NCI-H146 (cell line): ENCODE results near the gene OR8B12.
"Not testable (repeated sequence)": the region's sequence is repeated elsewhere in the genome, so short reads cannot be mapped to it uniquely, and the experiment has no call there.

Experiments
- DNase-seq: peaks from one replicate; lab custom pipeline; 2025; lab: John Stamatoyannopoulos, UW

Gene OR8B12

DNA sequence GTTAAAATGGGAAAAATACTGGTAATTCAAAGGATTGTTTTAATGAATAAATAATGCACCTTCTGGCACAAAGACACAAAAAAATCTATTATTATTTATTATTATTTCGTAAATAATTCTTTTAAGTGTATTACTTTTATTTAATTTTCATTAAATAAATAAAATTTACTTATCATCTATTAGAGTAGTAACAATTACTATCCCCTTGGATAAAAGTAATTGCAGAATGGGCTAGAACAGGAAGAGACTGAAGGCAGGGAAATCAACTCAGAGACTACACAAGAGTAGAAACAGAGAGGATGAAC, 23.0 kb downstream of the OR8B12 start:
- no peak for DNase-seq

DNA sequence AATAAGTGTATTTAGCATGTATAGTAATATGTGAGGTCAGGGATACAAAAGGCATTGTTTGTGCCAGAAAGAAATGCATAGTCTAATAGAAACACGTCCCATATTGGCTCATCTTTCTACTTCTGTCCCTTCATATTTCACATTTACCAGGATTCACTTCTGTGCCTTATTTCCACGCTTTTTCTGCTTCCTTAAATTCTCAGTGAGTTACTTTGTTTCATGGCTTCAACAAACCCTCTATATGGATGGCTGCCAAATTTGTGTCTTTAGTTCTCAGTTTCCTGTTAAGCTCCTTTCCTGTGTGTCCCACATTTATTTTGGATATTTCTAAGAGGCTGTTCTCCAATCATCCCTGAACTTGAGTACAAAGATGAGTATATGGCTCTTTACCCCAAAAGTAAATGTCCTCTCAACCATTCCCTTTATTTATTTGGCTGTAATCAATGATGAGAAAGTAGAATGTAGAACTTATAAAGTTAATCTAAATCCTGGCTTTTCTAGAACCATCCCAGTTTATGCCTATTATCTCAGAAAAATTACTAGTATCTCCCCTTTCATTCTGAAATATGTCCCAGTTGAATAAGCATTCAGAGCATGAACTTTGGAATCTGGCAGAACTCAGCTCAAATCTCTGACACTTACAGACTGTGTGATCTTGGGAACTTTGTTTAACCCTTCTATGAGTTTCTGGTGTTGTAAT, 23.5 kb downstream of the OR8B12 start:
- no peak for DNase-seq

DNA sequence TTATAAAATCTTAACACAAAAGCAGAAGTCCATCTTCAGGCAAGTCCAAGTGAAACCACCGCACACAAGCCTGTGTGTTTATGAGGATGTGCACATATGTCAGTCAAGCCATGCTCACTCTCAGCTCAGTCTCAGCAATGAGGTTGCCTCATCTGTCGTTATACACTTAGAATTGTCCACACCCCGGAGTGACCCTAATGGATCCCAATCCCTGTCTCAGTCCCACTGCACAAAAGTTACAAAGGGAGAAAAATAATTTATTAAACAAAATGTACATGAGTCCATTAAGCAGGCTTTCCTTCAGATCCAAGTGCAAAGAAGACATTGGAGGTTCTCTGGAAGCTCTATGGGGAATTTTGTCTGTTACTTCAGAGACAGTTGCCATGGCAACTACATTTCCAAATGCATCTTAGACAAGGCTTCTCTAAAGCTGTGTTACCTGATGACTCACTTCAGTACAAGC, 24.4 kb downstream of the OR8B12 start:
- no peak for DNase-seq

DNA sequence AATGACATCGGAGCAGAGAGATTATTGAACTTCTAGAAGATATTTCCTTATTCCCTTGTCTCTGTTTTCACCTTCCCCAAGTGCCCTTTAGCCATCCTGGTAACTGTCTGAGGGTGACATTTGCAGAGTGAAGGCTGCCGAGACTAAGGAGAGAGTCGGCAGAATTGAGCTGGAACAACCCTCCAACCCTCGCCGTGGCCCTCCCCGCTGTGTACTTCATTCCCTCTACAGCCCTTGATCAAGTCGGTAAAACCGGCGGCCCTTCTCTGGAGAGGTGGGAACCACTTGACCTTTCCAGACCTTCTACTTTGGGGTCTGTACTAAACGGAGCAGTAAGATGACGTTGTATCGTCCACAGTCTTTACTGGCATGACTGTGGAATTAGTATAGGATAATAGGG, 26.1 kb downstream of the OR8B12 start:
- DNase-seq, result no peak

DNA sequence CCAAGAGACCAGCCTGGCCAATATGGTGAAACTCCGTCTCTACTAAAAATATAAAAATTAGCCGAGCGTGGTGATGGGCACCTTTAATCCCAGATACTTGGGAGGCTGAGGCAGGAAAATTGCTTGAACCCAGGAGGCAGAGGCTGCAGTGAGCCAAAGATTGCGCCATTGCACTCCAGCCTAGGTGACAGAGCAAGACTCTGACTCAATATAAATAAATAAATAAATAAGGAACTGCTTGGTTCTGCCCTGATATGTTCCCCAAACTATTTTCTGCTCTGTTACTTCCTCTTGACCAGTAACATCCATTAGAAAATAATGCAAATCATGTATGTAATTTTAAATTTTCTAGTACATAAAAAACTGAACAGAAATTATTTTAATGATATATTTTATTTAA, 28.8 kb downstream of the OR8B12 start:
- not testable (repeated sequence) for DNase-seq

DNA sequence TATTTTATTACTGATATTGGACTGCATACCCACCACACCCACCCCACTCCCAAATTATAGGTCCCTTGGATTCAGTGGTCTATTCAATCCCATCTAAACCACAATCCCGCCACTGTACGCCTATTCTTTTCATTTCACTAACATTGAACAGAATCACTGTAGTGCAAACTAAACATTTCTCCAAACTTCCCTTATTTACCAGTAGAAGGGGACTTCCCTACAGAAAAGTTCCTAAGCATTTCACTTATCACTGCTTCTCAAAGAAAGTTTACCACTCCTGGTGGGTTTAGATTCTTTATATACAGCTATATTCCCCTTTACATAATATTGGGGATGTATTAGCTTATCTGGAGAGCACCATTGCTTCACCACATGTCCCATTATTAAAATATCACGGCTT, 29.3 kb downstream of the OR8B12 start:
- DNase-seq, result no peak

DNA sequence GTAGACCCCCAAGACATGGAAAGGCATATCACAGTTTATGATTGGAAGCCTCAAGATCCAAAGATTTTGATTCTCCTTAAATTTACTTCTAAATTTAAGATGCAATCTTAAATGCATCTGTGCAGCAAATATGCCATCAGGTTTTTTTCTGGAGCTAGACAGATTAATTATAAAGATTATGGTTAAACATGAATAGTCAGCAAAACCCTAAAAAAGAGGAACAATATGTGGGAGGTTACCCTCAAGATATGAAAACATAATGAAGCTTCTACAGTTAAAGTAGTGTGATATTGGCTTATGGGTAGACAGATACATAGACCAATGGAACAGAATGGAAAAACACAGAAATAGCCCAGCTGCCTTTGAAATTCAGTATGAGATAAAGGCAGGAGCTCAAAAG, 31.7 kb downstream of the OR8B12 start:
- no peak for DNase-seq

DNA sequence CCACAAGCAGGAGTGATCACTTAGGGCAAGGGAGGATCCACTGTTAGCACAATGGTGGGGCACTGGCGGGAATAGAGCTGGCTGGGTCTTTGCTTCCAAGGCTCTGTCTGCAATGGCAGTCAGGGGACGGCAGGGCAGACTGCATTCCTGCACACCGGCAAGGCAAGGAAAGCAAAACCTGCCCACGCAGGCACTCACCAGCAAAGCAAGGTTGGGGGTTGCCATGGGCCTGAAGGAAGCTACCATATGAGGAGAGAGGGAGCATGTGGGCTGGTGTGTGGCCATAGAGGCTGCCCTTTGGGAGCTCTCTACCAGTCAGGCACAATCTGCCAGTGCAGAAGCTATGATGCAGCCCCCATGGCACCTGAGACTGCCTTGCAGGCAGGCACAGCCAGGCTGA, 33.2 kb downstream of the OR8B12 start:
- no peak for DNase-seq

DNA sequence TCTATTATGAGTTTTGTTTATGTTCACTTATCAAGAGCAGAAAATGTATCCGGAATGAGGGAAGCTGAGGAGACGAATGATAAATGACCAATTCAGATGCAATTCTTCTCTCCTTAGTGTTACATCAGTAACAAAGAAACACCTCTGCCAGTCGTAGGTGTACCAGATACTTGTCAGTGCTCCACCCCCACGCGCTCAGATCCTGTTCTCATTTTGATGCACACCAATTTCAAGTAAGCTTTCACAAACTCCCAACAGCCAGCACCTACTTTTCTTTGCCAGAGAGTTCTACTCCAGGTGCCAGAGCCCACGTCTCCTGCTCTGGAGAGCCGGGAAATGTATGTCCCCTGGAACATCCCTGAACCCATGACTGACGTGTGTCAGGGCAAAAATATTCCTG, 43.7 kb downstream of the OR8B12 start:
- no peak for DNase-seq

DNA sequence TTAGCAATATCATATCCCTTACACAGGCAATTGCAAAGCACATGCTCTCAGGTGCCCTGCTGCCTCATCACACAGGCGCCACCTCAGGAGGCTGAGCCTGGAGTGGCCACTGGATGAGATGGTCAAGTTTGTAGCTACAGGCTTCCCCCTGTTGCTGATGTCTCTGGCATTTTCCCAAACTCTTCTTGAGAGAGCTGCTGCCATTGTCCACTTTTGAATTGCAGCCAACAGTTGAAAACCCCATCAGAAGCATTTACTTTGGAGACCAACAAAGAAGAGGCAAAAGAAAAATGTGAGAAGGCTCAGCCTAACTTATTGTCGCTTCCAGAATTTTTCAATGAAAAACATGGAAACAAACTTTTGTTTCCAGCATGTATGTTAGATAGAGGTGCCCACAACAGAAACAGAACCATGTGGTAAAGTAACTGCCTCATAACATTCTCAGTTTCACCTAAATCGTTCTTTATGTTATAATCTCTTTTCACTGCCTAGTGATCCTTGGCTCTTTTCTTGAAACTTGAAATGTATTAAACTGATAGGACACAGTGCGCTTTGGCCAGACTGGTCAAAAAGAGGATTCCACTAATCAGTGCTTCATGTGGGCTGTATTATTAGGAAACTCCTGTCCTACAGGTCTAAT, 50.3 kb downstream of the OR8B12 start:
- no peak for DNase-seq
